PC-9 (cell line): ENCODE measurements around the gene GOLGA6C.
"Not testable (repeated sequence)": the region's sequence is repeated elsewhere in the genome, so short reads cannot be mapped to it uniquely, and the experiment has no call there.

Experiments used
- CTCF ChIP-seq: fragments of 200-600 bp; sonication (generic); conservative IDR thresholded peaks from 2 replicates; pipeline ENCODE4 v1.6.1; 2017; ENCODE audit warnings: mixed run types, antibody characterized with exemption, mild to moderate bottlenecking, moderate library complexity
- EZH2 ChIP-seq: fragments of 200-600 bp; sonication (generic); IDR thresholded peaks from 2 replicates; pipeline ENCODE4 v1.8.0; 2017; ENCODE audit warnings: antibody characterized with exemption, low read depth

GRCh38 chr15:75293660-75294059 lies 35.5 kb downstream of the GOLGA6C start:
- not testable (repeated sequence) for TF ChIP-seq CTCF, EZH2
